ENCODE measurements around the gene SLC6A13.

The SLC6A13 gene

DNA sequence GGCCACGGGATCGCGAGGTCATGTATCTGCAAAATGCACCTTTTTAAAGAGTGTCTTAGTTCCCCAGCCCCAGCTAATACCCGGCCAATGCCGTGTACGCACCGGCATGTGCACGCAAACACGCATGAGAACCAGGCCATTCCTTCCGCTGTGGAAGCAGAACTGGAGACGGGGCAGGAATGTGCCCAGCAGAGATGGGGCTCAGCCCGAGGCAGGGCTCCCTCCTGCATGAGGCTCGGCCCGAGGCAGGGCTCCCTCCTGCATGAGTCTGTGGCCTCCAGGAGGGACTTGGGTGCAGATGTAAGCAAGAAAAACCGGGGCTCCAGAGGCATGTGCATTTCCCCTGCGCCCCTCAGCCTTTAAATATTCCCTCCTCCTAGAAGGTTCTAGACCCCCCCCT is 86.9 kb downstream of the SLC6A13 start:
- no peak for DNase-seq

DNA sequence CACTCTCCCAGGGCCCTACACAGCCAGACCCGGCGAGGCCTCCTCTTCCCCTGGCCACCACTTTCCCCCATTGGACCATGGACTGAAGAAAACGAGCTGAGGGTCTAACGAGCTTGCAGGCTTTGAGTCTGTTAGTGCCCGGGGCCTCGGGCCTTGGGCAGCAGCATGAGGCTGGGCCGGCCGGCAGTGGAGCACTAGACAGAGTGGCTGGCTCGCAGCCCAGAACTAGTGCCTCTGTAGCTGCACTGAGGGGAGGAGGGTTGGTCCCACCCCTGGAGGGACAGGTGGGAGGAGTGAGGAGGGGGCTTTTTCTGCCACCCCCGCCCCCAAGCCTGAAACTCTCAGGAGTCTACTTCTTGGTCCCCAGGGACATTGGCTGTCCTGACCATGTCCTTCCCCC is 87.4 kb downstream of the SLC6A13 start:
- peak; percentile 64 for DNase-seq

DNA sequence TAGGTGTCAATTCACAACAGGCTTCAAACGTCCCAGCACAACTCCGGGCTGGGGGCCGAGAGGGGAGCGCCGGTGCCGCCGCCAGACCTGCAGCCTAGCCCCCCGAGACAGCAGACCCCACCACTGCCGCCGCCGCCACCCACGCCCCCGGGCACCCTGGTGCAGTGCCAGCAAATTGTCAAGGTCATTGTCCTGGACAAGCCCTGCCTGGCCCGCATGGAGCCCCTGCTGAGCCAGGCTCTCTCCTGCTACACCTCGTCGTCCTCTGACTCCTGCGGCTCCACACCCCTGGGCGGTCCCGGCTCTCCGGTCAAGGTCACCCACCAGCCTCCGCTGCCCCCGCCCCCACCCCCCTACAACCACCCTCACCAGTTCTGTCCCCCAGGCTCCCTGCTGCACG is 88.0 kb downstream of the SLC6A13 start:
- DNase-seq, result no peak

DNA sequence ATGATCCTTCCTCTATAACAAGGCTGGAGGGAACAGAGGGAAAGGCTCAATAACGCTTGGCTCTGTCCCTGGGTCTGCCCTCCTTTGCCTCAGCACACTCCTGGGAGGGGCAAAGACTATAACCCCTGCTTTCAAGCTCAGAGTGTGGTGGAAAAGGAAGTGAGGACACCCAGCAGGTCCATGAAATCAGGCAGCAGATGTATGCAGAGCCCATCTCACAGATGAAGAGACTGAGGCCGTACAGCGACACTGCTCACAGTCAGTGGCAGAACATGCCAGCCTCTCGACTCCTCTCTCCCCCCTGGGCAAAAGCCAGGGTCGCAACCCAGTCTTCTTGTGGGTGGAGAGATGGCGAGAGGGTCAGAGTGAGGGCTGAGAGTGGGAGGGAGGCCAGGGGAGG is 88.5 kb downstream of the SLC6A13 start:
- no peak for DNase-seq

DNA sequence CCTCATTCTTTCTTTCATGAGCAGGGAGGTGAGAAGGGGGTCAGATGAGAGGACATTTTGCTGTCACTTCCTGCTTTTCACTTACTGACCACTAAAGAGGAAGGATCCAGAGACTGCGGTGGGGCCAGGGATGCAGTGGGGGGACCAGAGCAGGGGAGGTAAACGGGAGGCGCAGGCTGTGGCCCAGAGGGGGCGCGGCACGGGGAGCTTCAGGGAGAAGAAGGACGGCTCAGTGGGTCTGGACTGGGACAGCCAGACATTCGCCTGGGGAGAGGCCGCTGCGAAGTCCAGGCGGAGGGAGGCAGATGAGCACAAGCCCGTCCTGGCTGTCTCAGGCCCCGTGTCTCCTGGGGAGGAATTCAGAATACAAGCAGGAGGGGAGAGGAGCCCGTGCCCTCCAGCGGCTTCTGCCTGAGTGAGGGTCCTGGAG is 89.9 kb downstream of the SLC6A13 start:
- no peak for DNase-seq

DNA sequence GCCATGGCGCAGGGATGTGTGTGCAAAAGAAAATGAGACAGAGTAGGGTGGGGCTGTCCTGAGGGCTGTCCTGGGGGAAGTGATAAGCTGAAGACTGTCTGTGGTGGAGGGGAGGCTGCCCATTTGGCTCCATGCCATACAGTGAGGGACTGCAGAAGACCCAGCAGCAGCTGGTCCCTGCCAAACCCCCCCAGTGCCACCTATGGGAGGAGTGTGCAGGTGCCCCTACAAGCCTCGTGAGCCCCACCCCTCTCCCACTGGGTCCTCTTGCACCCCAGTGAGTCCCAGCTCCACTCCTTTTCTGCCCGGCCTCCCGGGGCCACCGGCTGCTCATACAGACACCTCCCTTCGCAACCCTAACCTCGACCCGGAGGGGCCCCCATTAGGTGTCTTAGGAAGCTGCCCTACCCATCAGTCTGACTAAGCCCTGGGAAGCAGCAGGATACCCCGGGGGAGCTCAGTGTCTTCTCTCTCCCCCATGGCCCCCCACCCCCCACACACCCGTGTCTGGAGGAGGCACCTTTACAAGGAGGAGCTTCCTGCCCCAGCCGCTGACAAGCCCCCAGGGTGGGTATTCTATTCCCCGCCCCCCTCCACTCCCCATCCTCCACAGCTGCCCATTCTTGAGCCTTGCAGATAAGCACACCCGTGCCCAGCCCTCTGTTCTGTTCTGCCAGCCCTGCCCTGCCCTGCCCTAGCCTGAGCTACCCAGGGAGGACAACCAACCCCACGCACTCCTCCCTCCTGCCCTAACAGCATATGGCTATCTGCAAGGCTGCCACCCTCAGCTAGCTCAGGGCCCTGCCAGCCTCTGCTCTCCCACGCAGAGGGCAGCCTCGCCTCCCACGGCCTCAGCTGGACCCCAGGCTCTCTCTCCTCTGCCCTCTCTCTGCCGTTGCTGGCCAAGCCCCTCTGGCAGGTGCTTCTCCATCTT is 90.6 kb downstream of the SLC6A13 start:
- DNase-seq, result no peak

DNA sequence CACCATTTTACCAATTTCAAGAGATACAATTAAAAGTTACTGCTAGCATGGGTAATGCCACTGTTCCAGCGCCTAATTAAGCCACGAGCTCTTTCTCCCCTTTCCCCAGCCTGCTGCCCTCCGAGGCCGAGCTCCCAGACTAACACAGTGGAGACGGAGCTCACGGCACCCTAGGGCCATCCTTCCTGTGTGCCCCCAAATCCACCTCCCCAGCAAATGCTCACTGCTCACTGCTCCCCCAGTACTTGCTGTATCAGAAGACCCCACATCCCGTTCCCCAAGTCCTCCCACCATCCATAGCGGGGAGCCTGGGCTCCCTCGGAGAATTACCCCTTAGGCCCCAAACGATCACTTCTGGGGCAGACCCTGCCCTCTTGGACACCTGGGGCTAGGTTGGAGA is 91.4 kb downstream of the SLC6A13 start:
- DNase-seq, result no peak

Data from NCI-H345 (cell line).